Stimulated activated naive CD8-positive, alpha-beta T cell treated with anti-CD3 and anti-CD28 coated beads, Interleukin-15, Interleukin-2, amounts not matched to agents 100 U/mL and 50 U/mL, for 24 hours (primary cell): Measurements from ENCODE around the gene PPFIA1.

Experiments used
- ATAC-seq: fragments of 150-1000 bp; cut with Tn5 transposase; one replicate; pipeline ENCODE4 v1.10.0; 2021
- DNase-seq: peaks from one replicate; pipeline ENCODE4 v3.0.0; 2021

PPFIA1 gene

GRCh38 chr11:70297341-70297740 is 26.9 kb downstream of the PPFIA1 start:
- DNase-seq = no peak
- ATAC-seq = peak; percentile 46

GRCh38 chr11:70298243-70298915 is 27.9 kb downstream of the PPFIA1 start:
- DNase-seq (no peak), ATAC-seq (no peak)

GRCh38 chr11:70299636-70300035 is 29.1 kb downstream of the PPFIA1 start:
- DNase-seq (no peak), ATAC-seq (no peak)

- no peak for DNase-seq
- no peak for ATAC-seq
Observed at GRCh38 chr11:70301191-70301590, 30.7 kb downstream of the PPFIA1 start.

GRCh38 chr11:70301721-70302418 is 31.4 kb downstream of the PPFIA1 start:
- DNase-seq (no peak), ATAC-seq (no peak)

GRCh38 chr11:70302419-70302752 is 31.9 kb downstream of the PPFIA1 start:
- ATAC-seq (no peak), DNase-seq (no peak)

GRCh38 chr11:70303070-70303469 is 32.6 kb downstream of the PPFIA1 start:
- DNase-seq (no peak), ATAC-seq (no peak)

- no peak for ATAC-seq
Observed at GRCh38 chr11:70304208-70304603, 33.7 kb downstream of the PPFIA1 start.

GRCh38 chr11:70305501-70305900 is 35.0 kb downstream of the PPFIA1 start:
- DNase-seq = no peak

More at GRCh38 chr11:70304208-70304603, 33.7 kb downstream of the PPFIA1 start:
- no peak for DNase-seq

GRCh38 chr11:70306586-70307033 is 36.1 kb downstream of the PPFIA1 start:
- ATAC-seq (no peak), DNase-seq (no peak)

More at GRCh38 chr11:70305501-70305900, 35.0 kb downstream of the PPFIA1 start:
- no peak for ATAC-seq

GRCh38 chr11:70307176-70307575 is 36.7 kb downstream of the PPFIA1 start:
- DNase-seq (no peak), ATAC-seq (no peak)

GRCh38 chr11:70311616-70312015 is 41.1 kb downstream of the PPFIA1 start:
- no peak for ATAC-seq
- no peak for DNase-seq

GRCh38 chr11:70312401-70313357 is 42.2 kb downstream of the PPFIA1 start:
- no peak for ATAC-seq
- DNase-seq = no peak

GRCh38 chr11:70313945-70314344 is 43.5 kb downstream of the PPFIA1 start:
- no peak for DNase-seq

GRCh38 chr11:70314730-70315129 is 44.2 kb downstream of the PPFIA1 start:
- ATAC-seq (no peak), DNase-seq (no peak)

More at GRCh38 chr11:70313945-70314344, 43.5 kb downstream of the PPFIA1 start:
- ATAC-seq = no peak

GRCh38 chr11:70315716-70316115 is 45.2 kb downstream of the PPFIA1 start:
- DNase-seq (no peak), ATAC-seq (no peak)

GRCh38 chr11:70317581-70318305 is 47.3 kb downstream of the PPFIA1 start:
- DNase-seq = no peak
- ATAC-seq = no peak

GRCh38 chr11:70319396-70320076 is 49.0 kb downstream of the PPFIA1 start:
- ATAC-seq (no peak), DNase-seq (no peak)

- no peak for ATAC-seq
- DNase-seq = no peak
Observed at GRCh38 chr11:70322666-70323065, 52.2 kb downstream of the PPFIA1 start.

- ATAC-seq (no peak), DNase-seq (no peak)
Observed at GRCh38 chr11:70323806-70324205, 53.3 kb downstream of the PPFIA1 start.

GRCh38 chr11:70324376-70325115 is 54.1 kb downstream of the PPFIA1 start:
- DNase-seq (no peak), ATAC-seq (peak; percentile 63)
